SHP77 (cell line): Measurements from ENCODE around the gene MAGI2.
A peak's percentile ranks its signal among the peaks of the same experiment; 100 is the strongest.
"Not testable (repeated sequence)": the region's sequence is repeated elsewhere in the genome, so short reads cannot be mapped to it uniquely, and the experiment has no call there.

ENCODE experiments used
- DNase-seq, 2 experiments: peaks; one replicate each; lab custom pipeline; 2025; lab: John Stamatoyannopoulos, UW

The MAGI2 gene

GRCh38 chr7:78355834-78356233, 1097.6 kb downstream of the MAGI2 start:
- no peak for DNase-seq

GRCh38 chr7:78350926-78351325, 1102.5 kb downstream of the MAGI2 start:
- DNase-seq: no peak

GRCh38 chr7:78350391-78350790, 1103.1 kb downstream of the MAGI2 start:
- no peak for DNase-seq

GRCh38 chr7:78346827-78347226, 1106.6 kb downstream of the MAGI2 start:
- no peak for DNase-seq

- no peak for DNase-seq
Measured at GRCh38 chr7:78345979-78346378, 1107.5 kb downstream of the MAGI2 start.

- no peak for DNase-seq
Measured at GRCh38 chr7:78345293-78345911, 1108.1 kb downstream of the MAGI2 start.

- DNase-seq: no peak
Measured at GRCh38 chr7:78334426-78334825, 1119.0 kb downstream of the MAGI2 start.

- no peak for DNase-seq
Measured at GRCh38 chr7:78333530-78334425, 1119.7 kb downstream of the MAGI2 start.

GRCh38 chr7:78329001-78329655, 1124.3 kb downstream of the MAGI2 start:
- DNase-seq: peak; percentile 15 to 23

- DNase-seq: no peak
Measured at GRCh38 chr7:78327718-78328117, 1125.7 kb downstream of the MAGI2 start.

- peak; percentile 43 to 46 for DNase-seq
Measured at GRCh38 chr7:78326876-78327275, 1126.6 kb downstream of the MAGI2 start.

- no peak for DNase-seq
Measured at GRCh38 chr7:78326189-78326588, 1127.3 kb downstream of the MAGI2 start.

- no peak for DNase-seq
Measured at GRCh38 chr7:78323118-78323517, 1130.3 kb downstream of the MAGI2 start.

- not testable (repeated sequence) for DNase-seq
Measured at GRCh38 chr7:78322231-78322630, 1131.2 kb downstream of the MAGI2 start.

GRCh38 chr7:78317371-78317770, 1136.1 kb downstream of the MAGI2 start:
- no peak for DNase-seq

GRCh38 chr7:78316110-78316509, 1137.4 kb downstream of the MAGI2 start:
- DNase-seq: no peak

- DNase-seq: no peak
Measured at GRCh38 chr7:78315119-78315518, 1138.3 kb downstream of the MAGI2 start.

GRCh38 chr7:78311181-78311580, 1142.3 kb downstream of the MAGI2 start:
- DNase-seq: no peak

- no peak for DNase-seq
Measured at GRCh38 chr7:78307892-78308291, 1145.6 kb downstream of the MAGI2 start.

- DNase-seq: no peak
Measured at GRCh38 chr7:78306634-78307033, 1146.8 kb downstream of the MAGI2 start.

GRCh38 chr7:78301407-78301806, 1152.1 kb downstream of the MAGI2 start:
- no peak for DNase-seq

GRCh38 chr7:78299088-78299487, 1154.4 kb downstream of the MAGI2 start:
- DNase-seq: no peak
